Pulmonary artery endothelial cell (primary cell): ENCODE data around the gene RAB44. TPM values are rescaled to one million over a fixed set of nuclear protein-coding genes. Genes with fewer than 3 reads are reported as not detected.
"Not testable (repeated sequence)": the region's sequence is repeated elsewhere in the genome, so short reads cannot be mapped to it uniquely, and the experiment has no call there.

Experiments
- DNase-seq: peaks from one replicate; pipeline ENCODE4 v3.0.0-alpha.2; 2011; ENCODE audit warnings: low read depth, low spot score
- total RNA-seq: library from RNA; depleted of rRNA; stranded (reverse); fragments of >200 nt; gene quantifications from 2 replicates; pipeline ENCODE4 v1.2.3, GENCODE V29; 2014

The RAB44 gene
- total RNA-seq, 1 donor from 2014 or later = not detected

- DNase-seq = no peak
These were observed 16.2 kb downstream of the RAB44 start for GRCh38 chr6:36713846-36714245.

- DNase-seq = no peak
These were observed 16.9 kb downstream of the RAB44 start for GRCh38 chr6:36714511-36714910.

GRCh38 chr6:36715469-36715868 is 17.8 kb downstream of the RAB44 start:
- no peak for DNase-seq

- DNase-seq = no peak
These were observed 19.0 kb downstream of the RAB44 start for GRCh38 chr6:36716476-36717093.

- DNase-seq = no peak
These were observed 19.7 kb downstream of the RAB44 start for GRCh38 chr6:36717231-36717825.

- DNase-seq = no peak
These were observed 20.4 kb downstream of the RAB44 start for GRCh38 chr6:36717871-36718540.

GRCh38 chr6:36718560-36718959 is 20.9 kb downstream of the RAB44 start:
- no peak for DNase-seq

GRCh38 chr6:36719126-36719525 is 21.5 kb downstream of the RAB44 start:
- DNase-seq = no peak

- DNase-seq = no peak
These were observed 22.9 kb downstream of the RAB44 start for GRCh38 chr6:36720251-36721141.

- DNase-seq = no peak
These were observed 23.9 kb downstream of the RAB44 start for GRCh38 chr6:36721369-36722140.

- DNase-seq = no peak
These were observed 24.7 kb downstream of the RAB44 start for GRCh38 chr6:36722365-36722764.

- no peak for DNase-seq
These were observed 25.3 kb downstream of the RAB44 start for GRCh38 chr6:36722879-36723278.

GRCh38 chr6:36723992-36724391 is 26.4 kb downstream of the RAB44 start:
- not testable (repeated sequence) for DNase-seq

- no peak for DNase-seq
These were observed 27.1 kb downstream of the RAB44 start for GRCh38 chr6:36724514-36725390.

- DNase-seq = no peak
These were observed 28.0 kb downstream of the RAB44 start for GRCh38 chr6:36725581-36725980.

- DNase-seq = no peak
These were observed 29.9 kb downstream of the RAB44 start for GRCh38 chr6:36727505-36728021.

- DNase-seq = no peak
These were observed 30.9 kb downstream of the RAB44 start for GRCh38 chr6:36728289-36729160.

GRCh38 chr6:36729161-36729524 is 31.5 kb downstream of the RAB44 start:
- DNase-seq = no peak
